ENCODE results near the gene PLA2G15. TPM values are rescaled to one million over a fixed set of nuclear protein-coding genes. Genes with fewer than 3 reads are reported as not detected.

Gene PLA2G15
- total and polyA plus RNA-seq, 12 donors, result 6.0 to 37.1 (median 23.2) TPM

DNA sequence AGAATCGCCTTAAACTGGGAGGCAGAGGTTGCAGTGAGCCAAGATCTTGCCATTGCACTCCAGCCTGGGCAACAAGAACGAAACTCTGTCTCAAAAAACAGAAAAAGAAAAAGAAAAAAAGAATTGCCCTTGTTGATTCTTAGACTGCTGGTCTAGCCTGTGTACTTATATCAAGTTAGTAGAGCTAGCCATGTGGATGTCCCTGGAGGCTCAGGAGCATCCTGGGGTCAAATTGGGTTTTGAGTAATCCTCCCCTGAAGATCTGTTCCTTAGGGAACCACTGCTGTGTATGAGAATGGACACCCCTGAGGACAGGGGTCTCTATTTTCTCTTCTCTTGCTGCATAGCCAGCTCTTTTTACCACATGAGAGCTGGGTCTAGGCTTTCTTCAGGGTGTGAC is 44.0 kb downstream of the PLA2G15 start:
- H3K4me1 ChIP-seq (replicated peaks in 1 of 2), result peaks cover 26 to 46% of the 10 kb centered on the region in 2 donors
- no peak overlapping the region for H3K4me3 ChIP-seq
- H3K9me3 ChIP-seq (replicated peaks in 1 of 3), result no peaks in the 10 kb centered on the region
- peak overlapping the region in 3 of 5 donors; percentile 10 to 91 (median 40) for H3K27ac ChIP-seq
- WGBS, 4 donors, result 91 to 97% (median 94%) methylated on average over 2 of the region's 2 CpGs
- intact Hi-C loops (cut with DNase I), result no loop called here
- H3K36me3 ChIP-seq (replicated peaks in 1 of 2), result peaks cover 0 to 41% of the 10 kb centered on the region in 2 donors
- no peaks in the 10 kb centered on the region for H3K27me3 ChIP-seq
- TF ChIP-seq, protein P1, sequence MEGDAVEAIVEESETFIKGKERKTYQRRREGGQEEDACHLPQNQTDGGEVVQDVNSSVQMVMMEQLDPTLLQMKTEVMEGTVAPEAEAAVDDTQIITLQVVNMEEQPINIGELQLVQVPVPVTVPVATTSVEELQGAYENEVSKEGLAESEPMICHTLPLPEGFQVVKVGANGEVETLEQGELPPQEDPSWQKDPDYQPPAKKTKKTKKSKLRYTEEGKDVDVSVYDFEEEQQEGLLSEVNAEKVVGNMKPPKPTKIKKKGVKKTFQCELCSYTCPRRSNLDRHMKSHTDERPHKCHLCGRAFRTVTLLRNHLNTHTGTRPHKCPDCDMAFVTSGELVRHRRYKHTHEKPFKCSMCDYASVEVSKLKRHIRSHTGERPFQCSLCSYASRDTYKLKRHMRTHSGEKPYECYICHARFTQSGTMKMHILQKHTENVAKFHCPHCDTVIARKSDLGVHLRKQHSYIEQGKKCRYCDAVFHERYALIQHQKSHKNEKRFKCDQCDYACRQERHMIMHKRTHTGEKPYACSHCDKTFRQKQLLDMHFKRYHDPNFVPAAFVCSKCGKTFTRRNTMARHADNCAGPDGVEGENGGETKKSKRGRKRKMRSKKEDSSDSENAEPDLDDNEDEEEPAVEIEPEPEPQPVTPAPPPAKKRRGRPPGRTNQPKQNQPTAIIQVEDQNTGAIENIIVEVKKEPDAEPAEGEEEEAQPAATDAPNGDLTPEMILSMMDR (IDR thresholded peaks at IDR 0.05), result no peak
- no peak for TF ChIP-seq POLR2A (IDR thresholded peaks at IDR 0.05)
- DNase-seq, result no peak

DNA sequence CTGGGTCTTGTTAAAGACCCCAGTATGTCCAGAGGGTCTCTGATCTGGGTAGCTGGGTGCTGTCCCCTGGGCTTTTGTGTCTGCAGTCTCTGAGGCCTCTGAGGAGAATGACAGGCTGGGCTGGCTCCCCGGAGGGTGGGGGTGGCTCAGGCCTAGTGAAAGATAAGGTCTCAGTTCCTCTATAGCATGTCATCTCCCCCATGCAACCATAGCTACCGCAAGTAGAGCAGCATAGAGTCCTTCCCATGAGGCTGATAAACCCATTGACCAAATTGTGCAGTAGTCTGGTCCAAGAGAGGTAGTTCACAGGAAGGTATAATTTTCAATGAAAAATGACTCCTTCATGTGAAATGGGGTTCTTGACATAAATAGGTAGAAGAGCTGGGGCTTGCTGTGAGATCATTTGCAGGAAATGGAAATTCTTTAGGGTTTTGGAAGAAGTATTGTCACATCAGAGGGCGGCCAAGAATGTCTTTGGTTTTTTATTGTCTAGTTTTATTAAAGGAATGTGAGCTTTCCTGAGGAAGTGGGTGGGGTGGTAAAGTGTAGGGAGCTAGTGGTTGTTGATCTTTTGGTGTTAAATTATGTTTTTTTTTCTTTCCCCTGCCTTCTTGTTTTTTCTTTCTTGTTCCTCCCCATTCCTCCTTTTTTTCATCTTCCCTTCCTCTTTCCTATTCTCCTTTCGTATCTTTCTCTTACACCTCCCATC is 44.6 kb downstream of the PLA2G15 start:
- peak overlapping the region in 3 of 5 donors; percentile 10 to 45 (median 40) for H3K27ac ChIP-seq
- no peaks in the 10 kb centered on the region for H3K27me3 ChIP-seq
- WGBS, 4 donors, result 55 to 77% (median 64%) methylated on average over 2 to 4 of the region's 4 CpGs
- peaks cover 0 to 43% of the 10 kb centered on the region in 2 donors for H3K36me3 ChIP-seq (replicated peaks in 1 of 2)
- H3K4me1 ChIP-seq (replicated peaks in 1 of 2), result peaks cover 26 to 42% of the 10 kb centered on the region in 2 donors
- intact Hi-C loops (cut with DNase I), result no loop called here
- no peak overlapping the region for H3K4me3 ChIP-seq
- TF ChIP-seq, protein P1 (IDR thresholded peaks at IDR 0.05), result no peak
- TF ChIP-seq POLR2A (IDR thresholded peaks at IDR 0.05), result no peak
- H3K9me3 ChIP-seq (replicated peaks in 1 of 3), result no peaks in the 10 kb centered on the region
- DNase-seq, result no peak

DNA sequence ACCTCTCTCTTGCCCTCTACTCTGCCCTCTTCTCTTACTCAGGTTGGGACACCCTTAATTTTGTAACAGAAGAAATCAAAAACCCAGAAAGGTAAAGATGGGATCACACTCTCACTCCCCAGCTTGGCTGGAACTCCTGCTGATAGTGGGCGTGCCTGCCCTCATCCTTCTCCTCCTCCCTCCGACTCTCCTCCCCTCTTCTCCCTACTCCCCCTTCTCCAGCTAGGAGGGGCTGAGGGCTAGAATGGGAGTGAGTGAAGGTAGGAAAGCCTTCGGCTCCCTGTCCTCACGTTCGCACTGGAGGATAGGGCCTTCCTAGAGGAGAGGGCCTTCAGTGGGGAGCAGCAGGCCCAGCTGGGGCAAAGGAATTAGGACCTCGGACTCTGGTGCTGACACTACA is 45.3 kb downstream of the PLA2G15 start:
- Histone ChIP-seq H3K36me3 (replicated peaks in 1 of 2) (peaks cover 0 to 47% of the 10 kb centered on the region in 2 donors), H3K27ac (peak overlapping the region in 3 of 5 donors; percentile 10 to 62 (median 40)), H3K9me3 (replicated peaks in 1 of 3) (no peaks in the 10 kb centered on the region), H3K4me1 (replicated peaks in 1 of 2) (peaks cover 25 to 38% of the 10 kb centered on the region in 2 donors), H3K4me3 (no peak overlapping the region), H3K27me3 (no peaks in the 10 kb centered on the region)
- no peak for TF ChIP-seq POLR2A (IDR thresholded peaks at IDR 0.05)
- TF ChIP-seq, protein P1 (IDR thresholded peaks at IDR 0.05), result no peak
- intact Hi-C loops (cut with DNase I), result no loop called here
- 81 to 87% (median 86%) methylated on average over 6 of the region's 6 CpGs for WGBS, 4 donors
- no peak for DNase-seq

DNA sequence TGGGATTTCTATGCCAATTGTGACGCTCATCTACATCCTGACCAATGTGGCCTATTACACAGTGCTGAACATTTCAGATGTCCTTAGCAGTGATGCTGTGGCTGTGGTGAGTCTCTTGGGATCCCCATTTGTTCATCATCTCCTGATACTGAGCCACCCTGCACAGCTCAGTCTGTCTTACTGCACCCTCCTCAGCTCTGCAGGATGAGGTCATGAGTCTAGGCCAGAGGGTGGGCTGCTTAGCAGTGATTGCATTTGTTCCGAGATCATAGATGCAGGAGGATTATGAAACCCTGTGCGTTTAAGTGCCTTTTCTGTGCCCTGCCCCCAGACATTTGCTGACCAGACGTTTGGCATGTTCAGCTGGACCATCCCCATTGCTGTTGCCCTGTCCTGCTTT is 46.1 kb downstream of the PLA2G15 start:
- Histone ChIP-seq H3K4me3 (no peak overlapping the region), H3K4me1 (replicated peaks in 1 of 2) (peaks cover 21 to 36% of the 10 kb centered on the region in 2 donors), H3K27ac (peak overlapping the region in 1 of 5 donors; percentile 62), H3K27me3 (no peaks in the 10 kb centered on the region), H3K9me3 (replicated peaks in 1 of 3) (no peaks in the 10 kb centered on the region), H3K36me3 (replicated peaks in 1 of 2) (peaks cover 0 to 54% of the 10 kb centered on the region in 2 donors)
- intact Hi-C loops (cut with DNase I), result no loop called here
- 69 to 89% (median 82%) methylated on average over 2 to 4 of the region's 4 CpGs for WGBS, 4 donors
- TF ChIP-seq POLR2A (IDR thresholded peaks at IDR 0.05), result no peak
- TF ChIP-seq, protein P1 (IDR thresholded peaks at IDR 0.05), result no peak
- no peak for DNase-seq

Measured in adrenal gland (tissue), 12 donors.